DMS114 treated with DMSO at 0.1 percent for 48 hours (cell line): Measurements from ENCODE around the gene DNMT3A.

Experiments
- DNase-seq: peaks from one replicate; lab custom pipeline; 2025; ENCODE audit not compliant: unreplicated experiment; lab: John Stamatoyannopoulos, UW

The DNMT3A gene

GRCh38 chr2:25245141-25245540, 96.6 kb downstream of the DNMT3A start:
- DNase-seq: no peak

GRCh38 chr2:25243995-25244394, 97.7 kb downstream of the DNMT3A start:
- no peak for DNase-seq

- DNase-seq: no peak
These were observed 100.3 kb downstream of the DNMT3A start for GRCh38 chr2:25241452-25241851.

GRCh38 chr2:25240636-25241035, 101.1 kb downstream of the DNMT3A start:
- DNase-seq: no peak

GRCh38 chr2:25238920-25239319, 102.8 kb downstream of the DNMT3A start:
- DNase-seq: no peak

GRCh38 chr2:25237764-25238163, 104.0 kb downstream of the DNMT3A start:
- DNase-seq: no peak

GRCh38 chr2:25236736-25237135, 105.0 kb downstream of the DNMT3A start:
- DNase-seq: no peak

- DNase-seq: no peak
These were observed 107.0 kb downstream of the DNMT3A start for GRCh38 chr2:25234738-25235137.

- DNase-seq: no peak
These were observed 107.7 kb downstream of the DNMT3A start for GRCh38 chr2:25233916-25234605.

- no peak for DNase-seq
These were observed 109.4 kb downstream of the DNMT3A start for GRCh38 chr2:25232248-25232825.

GRCh38 chr2:25230948-25231311, 110.8 kb downstream of the DNMT3A start:
- DNase-seq: no peak

- DNase-seq: no peak
These were observed 111.4 kb downstream of the DNMT3A start for GRCh38 chr2:25230198-25230947.

GRCh38 chr2:25229279-25230197, 112.2 kb downstream of the DNMT3A start:
- DNase-seq: no peak

- DNase-seq: peak; percentile 82
These were observed 112.9 kb downstream of the DNMT3A start for GRCh38 chr2:25228848-25229278.

- DNase-seq: no peak
These were observed 114.1 kb downstream of the DNMT3A start for GRCh38 chr2:25227576-25227975.

GRCh38 chr2:25226827-25227226, 114.9 kb downstream of the DNMT3A start:
- no peak for DNase-seq

- DNase-seq: no peak
These were observed 119.1 kb downstream of the DNMT3A start for GRCh38 chr2:25222477-25223121.

- no peak for DNase-seq
These were observed 120.1 kb downstream of the DNMT3A start for GRCh38 chr2:25221579-25221978.

GRCh38 chr2:25220313-25220712, 121.4 kb downstream of the DNMT3A start:
- DNase-seq: no peak

- no peak for DNase-seq
These were observed 122.1 kb downstream of the DNMT3A start for GRCh38 chr2:25219621-25220020.

GRCh38 chr2:25218100-25218499, 123.6 kb downstream of the DNMT3A start:
- no peak for DNase-seq
